OCI-M1 (cell line): ENCODE data around the gene TRABD2B.
A peak's percentile ranks its signal among the peaks of the same experiment; 100 is the strongest.

Source experiments
- DNase-seq: peaks from one replicate; lab custom pipeline; 2025; lab: John Stamatoyannopoulos, UW

The TRABD2B gene

DNA sequence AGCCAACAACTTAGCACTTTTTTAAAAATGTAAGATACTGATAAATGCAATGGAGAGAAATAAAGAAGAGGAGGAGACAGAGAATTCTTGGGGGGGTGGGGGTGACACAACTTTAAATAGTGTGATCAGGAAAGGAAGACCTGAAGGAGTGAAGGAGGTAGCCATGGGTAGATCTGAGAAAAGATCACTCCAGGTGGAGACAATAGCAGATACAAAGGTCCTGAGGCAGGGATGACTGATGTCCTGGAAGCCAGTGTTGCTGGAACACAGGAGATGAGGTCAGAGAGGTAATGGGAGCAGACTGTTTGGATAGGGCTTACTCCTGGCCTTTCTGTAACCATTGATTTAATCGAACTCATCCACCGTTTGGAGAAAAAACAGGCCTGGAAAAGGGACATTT lies 24.6 kb upstream of the TRABD2B start:
- DNase-seq, result no peak

DNA sequence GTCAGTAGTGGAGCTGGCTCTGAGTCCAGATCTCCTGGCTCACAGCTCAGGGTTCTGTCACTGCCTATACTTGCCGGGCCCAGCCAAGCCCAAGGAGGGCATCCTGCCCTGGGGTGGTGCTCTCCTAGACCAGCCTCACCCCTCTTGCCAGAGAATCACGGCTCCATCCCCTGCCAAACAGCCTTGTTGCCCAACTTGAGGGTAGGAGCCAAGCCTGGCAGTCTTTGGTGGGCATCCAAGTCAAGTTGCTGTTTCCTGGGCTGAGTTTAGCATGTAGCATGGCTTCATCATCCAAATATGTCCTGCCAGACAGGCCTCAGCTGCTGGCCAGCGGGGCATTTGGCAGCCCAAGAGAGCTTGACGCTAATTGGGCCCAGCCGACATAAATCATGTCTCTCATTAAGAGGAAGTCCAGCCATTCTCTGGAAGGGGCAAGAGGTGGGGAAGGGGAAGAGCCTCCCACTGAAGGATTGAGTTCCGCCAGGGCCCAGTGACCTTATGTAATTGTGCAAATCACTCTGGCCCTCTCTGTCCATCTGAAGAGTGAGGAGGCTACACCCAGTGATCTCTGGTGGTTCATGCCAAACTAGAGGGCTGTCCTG lies 22.6 kb upstream of the TRABD2B start:
- no peak for DNase-seq

DNA sequence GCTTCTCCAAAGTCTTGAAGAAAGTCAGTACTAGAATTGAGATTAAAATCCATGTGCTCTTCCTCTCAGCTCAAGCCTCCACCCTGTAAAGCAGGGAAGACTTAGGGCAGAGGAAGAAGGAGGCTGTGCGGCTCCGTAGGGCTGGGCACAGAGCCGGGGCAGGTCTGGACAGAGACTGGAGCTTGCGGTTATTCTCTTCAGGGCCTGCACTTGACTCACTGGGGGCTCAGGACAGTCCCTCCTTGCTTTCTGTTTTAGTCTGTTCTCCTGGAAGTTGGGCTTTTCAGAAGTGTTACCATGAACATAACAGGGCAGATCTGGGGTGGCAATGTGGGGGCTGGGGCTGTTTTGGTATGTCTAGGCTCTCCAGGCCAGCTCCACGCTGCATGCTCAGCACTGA lies 21.6 kb upstream of the TRABD2B start:
- DNase-seq, result no peak

DNA sequence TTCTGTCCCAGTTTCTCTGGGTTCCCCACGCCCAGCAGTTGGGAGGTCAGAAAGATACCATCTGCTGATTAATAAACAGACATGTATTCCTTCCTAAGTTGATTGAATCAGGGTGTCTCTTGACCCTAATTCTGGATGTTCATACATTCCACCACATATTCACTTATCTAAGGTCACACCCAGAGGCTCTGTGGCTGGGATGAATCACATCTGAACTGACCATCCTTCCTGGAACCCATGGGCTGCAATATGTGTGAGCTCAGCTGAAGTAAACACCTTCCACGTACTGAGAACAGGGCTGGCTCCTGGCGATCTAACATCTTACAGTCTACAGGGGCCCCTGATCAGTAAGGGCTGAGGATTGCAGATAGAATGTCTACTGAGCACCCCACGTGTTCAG lies 20.5 kb upstream of the TRABD2B start:
- no peak for DNase-seq

DNA sequence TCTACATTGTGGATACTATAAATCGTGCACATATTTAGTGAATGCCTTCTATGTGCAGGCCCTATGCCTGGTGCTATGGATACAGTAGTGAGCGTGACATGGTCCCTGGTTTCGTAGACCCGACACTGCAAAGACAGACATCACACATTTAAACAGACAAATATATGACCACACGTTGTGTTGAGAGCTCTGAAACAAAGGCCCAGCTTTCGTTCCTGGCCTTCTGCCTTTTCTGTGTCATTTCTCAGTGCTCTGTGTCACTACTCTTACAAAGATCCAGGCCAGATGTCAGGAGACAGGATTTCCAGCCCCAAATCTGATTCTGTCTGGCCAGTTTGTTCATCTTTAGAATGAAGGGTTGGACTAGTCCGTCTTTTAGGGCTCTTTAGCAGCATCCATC lies 19.3 kb upstream of the TRABD2B start:
- DNase-seq, result no peak

DNA sequence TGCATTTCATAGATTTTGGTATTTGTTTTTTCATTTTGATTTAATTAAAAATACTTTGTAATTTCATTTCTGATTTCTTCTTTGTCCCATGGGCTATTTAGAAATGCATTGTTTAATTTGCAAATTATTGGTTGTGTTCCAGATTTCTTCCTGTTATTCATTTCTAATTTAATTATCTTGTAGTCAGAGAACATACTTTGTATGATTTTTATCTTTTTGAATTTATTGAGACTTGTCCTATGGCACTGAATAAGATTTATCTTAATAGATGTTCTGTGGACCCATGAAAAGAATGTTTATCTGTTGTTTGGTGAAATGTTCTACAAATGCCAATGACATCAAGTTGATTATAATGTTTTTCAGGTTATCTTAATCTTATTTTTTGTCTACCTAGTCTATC lies 16.1 kb upstream of the TRABD2B start:
- DNase-seq, result no peak

DNA sequence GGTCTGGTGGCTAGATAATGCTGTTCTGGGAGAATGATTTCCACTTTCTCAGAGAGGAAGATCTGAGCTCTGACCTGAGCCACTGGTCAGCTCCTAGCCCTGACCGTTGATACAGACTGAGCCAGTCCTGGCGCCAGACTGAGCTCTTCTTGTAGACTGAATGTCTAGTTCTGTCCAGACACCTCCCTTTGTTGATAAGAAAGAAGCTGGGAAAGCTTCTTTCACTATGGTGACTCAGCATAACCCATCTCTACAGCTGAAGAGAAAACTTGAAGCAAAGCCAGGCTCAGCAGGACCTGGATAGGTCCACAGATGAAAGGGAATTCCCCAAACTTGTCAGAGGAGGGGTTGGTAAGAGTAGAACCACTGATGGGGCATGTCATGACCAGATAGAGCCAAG lies 9.9 kb upstream of the TRABD2B start:
- DNase-seq, result peak; percentile 72

DNA sequence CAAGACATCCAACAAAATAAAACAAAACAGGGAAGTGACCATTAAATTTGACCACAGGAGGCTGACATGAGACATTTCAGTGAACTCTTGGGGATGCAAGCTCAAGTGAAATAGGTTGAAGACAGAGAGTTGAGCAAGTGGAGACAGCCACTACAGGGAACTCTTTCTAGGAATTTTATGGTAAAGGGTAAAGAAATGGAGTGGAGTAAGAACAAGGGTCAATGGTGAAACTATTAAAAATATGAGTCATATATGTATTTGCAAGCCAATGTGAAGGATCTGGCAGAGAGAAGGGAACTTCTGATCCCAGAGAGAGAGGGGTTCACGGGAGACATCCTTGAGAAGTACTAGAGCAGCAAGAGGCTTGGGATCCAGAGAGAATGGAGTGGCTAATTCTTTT lies 9.1 kb upstream of the TRABD2B start:
- no peak for DNase-seq

DNA sequence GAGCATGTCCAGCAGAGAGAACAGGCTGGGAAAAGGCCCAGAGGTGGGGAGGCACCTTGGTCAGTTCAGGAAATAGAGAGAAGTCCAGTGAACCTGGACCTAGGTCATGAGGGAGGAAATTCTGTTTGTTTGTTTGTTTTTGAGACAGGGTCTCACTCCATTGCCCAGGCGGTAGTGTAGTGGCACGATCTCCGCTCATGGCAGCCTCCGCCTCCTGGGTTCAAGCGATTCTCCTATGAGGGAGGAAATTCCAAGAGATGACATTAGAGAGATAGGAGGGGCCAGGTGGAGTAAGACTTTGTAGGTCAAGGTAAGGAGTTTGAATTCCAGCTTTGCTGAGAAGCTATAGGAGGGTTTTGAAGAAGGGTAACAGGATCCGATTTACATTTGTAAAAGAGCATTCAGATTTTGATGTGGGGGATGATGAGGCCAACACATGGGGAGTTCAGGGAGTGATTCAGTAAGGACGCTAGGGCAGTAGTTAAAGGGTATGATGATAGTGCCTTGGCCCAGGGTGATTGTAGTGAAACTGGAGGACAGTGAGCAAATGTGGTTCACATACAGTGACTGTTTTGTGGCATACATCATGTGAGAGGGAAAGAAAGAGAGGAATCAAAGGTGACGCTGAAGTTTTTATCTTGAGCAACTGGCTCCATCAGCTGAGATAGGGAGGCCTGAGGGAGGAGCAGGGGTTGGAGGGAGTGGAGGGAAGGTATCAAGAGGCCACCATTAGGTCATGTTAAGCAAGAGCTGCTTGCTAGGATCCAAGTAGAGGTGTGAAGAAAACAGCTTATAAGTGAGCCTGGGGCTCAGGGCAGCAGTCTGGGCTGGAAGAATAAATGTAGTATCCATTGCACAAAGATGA lies 8.3 kb upstream of the TRABD2B start:
- DNase-seq, result no peak

DNA sequence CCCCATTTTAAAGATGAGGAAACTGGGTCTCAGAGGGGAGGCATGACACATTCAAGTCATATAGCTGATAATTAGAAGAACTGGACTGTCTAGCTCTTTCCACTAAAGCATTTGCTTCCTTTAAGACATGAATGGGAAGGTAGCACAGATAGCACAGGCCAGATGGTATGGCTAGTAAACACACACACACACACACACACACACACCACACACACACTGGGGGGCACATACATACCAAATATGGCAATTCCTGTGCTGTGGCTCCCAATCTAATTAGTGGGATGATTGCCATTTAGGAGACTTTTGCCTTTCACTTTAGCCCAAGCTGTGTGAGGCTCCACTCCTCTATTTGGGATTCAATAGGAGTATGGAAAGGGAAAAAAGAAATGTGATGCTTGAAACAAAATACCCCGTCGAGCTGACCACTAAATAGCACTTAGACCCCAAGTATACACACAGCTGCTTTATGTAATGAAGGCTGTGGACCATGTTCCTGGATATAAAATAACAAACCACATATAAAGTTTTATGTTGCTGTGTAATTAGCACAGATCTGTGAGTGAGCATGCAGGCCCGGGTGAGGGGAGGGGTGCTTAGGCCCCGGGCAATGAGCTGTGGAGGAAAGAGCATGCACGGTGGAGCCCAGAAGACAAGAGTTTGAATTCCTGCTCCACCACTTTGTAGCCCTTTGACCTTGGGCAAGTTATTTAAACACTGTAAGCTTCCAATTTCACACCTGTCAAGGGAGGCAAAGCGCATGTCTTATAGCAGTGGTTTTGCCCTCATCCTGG lies 6.8 kb upstream of the TRABD2B start:
- no peak for DNase-seq

DNA sequence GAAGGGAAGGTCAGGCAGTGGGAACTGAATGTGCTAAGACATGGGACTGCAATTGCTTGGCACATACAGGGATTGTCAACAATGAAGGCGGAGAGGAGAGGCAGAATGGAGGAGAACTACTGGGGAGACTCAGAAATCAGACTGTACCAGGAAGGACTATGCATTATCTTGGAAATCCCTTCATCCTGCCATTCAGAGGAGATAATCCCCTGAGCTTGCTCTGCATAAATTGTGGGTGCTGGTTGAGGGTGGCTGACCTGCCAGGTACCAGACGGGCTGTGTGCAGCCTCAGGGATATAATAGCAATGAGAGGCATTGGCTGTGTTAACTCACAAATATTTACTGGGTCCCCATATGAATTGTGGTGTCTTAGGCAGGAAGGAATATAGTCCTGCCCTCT lies 5.0 kb upstream of the TRABD2B start:
- no peak for DNase-seq

DNA sequence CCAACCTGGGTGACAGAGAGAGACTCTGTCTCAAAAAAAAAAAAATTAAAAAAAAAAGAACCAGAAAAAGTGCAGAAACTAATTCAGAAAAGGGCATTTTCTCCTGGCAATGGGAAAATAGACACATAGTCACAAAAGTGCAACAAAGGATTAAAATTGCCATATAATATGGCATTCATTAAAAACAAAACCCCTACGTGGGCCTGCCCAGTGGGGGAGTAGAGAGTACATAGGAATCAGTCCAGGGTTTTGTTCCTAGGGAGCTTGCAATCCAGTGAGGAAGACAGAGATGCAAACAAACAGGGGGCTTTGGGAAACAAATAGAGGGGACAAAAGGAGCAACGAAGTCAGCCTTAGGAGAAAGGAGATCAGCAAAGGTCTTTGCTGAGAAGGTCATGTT lies 4.5 kb upstream of the TRABD2B start:
- DNase-seq, result no peak

DNA sequence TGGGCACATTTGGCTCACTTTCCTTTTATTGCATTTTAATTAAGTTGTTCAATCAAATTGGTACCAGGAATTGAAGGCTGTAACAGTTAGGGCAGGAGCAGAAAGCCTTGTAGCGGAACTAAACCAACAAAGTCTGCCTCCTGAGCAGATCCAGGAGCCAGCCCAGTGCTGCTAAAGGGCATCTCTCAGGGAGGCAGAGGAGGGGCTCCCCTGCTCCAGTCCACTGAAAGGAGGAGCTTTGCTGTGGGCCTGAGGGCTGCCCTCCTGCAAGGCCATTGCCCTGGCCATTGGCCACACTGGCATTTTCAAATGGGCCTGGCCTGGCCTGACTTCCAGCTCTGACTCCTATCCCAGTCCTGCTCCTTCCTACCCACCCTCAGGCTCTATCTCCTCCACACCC lies 3.7 kb upstream of the TRABD2B start:
- no peak for DNase-seq

DNA sequence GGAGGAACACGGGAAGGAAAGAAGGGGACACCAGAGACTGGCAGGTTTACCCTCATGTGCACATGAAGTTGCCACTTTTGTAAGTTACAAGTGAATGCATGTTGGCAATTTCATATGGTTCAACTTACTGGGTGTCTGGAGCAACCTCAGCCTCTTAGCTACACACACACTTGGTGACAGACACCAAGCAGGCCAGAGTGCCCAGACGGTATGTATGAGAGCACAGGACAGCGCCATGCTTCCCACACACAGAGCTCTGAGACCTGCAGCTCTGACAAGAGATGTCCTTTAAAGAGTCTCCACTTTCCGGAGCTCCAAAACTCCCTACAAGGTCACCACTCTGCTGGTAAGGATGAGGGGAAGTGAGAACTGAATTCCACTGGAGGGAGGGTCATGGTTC lies 1.9 kb upstream of the TRABD2B start:
- DNase-seq, result no peak

DNA sequence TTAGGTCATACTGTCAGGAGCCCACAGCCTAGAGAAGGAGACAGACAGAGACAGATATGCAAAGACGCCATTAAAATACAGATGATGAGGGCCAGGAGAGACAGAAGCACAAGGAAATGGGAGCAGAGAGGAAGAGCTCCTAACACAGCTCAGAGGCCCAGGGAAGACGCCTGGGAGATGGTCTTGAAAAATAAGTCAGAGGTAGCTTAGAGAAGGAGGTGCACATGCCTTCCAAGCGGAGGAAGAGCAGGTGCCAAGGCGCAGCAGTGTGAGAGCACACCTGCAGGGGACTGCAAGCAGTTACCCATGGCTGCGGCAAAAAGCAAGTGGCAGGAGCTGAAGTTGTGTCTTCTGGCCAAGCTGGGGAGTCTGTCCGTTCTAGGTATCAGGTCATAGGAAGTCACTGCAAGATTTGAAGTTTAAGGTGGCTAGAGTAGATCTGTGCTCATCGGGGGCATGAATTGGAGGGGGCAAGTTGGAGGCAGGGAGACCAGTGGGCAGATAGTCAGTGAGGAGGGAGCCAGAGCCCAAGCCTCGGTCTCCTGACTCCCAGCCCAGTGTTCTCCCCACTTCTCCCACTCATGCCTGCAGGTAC lies 1.3 kb upstream of the TRABD2B start:
- DNase-seq, result no peak

DNA sequence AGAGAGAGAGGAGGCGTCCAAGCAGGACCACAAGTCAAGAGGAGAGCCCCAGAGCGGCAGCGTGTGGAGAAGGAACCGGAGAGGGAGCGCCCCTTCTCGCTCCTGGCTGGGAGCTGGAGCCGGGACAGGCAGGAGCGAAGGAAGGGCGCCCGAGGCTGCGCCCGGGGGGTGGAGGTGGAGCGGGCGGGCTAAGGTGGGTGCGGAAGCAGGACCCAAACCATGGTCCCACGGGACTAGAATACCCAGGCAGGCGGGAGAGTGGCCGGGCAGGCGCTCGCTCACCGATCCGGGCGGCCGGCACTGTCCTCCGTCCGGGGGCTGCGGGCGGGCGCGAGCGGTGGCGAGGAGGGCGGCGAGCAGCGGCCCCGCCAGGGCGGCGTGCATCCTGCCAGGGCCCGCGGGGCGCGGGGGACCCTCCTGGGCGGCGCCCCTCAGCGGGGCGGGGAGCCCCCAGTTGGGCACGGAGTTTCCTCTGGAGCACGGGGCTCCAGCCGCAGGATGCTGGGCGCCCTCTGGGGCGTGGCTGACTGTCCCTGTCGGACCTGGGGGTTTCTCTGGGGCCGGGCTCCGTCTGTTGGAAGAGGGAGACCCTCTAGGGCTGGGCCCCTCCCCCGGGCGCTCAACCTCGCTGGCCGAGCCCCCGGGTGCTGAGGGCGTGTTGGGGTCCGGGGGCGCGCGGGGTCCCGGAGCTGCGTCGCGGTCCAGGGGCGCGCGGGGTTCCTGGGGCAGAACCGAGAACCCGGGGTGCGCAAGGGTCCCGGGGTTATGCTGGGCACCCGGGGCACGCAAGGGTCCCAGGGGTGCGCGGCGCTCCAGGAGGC lies 569 bp downstream of the TRABD2B start:
- DNase-seq, result no peak

DNA sequence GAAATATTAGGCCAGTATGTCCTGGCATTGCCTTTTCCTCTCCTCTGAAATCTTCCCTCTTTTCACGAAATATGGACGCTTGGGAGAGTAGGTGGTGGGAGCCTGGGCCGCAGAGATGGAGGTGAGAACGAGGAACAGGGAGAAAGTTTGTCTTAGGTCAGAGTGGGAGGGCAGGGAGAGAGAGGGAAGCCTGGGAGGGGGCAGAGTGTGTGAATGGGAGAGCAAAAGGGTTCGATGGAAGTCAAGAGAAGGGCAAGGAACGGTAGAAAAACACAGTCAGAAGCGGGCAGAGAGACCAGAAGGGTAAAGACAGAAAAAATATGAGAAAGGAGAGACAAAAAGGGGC lies 1.2 kb downstream of the TRABD2B start:
- no peak for DNase-seq

DNA sequence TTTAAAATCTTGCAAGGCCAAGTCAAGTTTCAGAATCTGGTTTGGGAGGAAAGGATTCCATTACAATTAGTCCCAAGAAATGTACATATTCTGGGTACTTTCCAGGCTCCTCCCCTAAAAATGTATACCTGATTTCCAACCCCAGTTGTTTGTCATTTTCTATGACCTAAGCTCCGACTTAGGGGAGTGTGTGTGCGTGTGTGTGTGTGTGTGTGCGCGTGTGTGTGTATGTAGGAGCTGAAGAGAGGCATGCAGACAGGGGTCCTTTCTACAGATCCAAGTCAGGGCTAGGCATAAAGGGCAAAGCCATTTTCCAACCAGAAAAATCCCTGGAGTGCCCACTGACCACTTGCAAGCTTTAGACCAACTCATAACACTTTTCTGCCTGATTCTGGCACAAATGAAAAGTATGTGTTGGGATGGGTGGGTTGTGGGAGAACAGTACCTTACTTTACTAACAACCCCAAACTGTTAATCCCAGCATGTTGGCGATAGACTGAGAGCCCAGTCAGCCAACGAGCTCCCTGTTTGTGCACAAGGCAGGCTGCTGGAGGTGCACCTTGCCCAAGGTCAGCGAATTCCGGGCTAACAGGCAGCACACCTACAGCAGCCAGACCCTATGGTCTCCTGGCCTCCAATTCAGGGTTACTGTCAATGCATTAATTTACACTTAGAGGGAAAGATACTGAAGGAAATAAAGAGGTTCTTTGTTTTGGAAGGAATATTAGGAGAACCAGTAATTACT lies 1.7 kb downstream of the TRABD2B start:
- DNase-seq, result no peak

DNA sequence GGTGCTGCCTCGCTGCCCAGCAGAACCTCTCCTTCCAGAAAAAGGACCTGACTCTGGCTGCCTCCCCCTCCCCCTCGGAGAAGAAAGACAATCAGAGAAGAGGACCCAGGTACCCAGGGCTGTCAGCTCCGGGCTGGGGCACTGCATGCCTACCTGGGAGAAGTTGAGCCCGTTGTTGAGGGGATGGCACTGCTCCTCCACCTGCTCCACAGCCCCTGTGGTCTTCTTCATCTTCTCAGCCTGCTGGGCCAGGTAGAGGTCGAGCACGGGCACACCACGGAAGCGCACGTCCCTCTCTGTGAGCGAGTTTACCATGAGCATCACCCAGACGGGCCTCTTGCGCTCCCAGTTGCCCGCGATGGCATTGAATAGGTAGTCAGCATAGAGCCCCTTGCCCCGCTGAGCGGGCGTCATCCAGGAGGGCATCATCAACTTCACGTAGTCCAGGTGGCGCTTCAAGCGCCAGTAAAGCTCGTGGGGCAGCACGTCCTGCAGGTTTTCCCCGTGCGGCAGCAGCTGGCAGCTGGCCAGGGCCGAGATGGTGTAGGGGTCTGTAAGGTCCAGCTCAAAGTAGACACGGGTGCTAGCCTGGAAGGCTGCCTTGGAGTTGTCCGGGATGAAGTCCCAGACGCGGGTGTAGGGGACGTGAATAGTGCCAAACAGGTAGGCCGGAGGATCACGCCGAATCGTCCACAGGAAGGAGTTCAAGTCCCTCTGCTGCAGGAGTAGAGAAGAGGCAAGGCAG lies 3.1 kb downstream of the TRABD2B start:
- no peak for DNase-seq

DNA sequence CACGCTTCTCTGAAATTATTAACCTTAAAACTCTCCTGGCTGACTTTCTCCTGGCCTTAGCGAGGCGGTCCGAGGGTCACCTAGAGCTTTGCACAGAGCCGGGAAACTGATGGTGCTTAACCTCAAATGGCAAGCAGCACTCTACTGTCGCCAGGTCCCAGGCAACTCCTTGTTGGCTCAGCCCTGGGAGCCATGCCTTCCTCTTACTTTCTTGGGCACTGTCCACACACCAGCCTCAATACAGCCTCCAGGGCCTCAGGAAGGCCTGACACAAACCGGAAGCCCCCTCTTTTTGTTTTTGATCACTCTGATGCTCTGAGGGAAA lies 3.8 kb downstream of the TRABD2B start:
- DNase-seq, result no peak
